GM19099 (cell line): ENCODE data around the gene COMMD4.

Experiments
- POLR2A ChIP-seq: IDR thresholded peaks from 3 replicates; pipeline ENCODE4 v1.6.1; 2011; ENCODE audit warnings: low read depth; ENCODE audit not compliant: insufficient read length; ENCODE audit errors: extremely low read depth

The COMMD4 gene

DNA sequence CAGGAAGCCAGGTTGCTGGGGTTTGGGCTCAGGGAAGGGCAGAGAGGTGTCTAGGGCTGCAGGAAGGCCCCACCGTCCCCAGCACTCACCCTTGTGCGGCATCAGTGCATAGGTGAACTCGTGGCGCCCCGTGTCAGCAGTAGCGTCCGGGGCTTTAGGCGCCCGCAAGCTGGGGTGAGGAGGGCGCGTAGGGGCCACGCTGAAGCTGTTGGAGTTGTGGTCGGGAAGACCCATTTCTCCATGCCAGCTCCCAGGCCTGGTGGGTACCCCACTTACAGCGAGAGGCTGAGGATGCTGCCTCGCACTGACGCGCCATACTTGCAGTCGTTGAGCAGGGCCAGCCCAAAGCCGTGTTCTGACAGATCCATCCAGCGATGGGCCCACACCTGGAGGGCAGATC lies 20.7 kb downstream of the COMMD4 start:
- TF ChIP-seq POLR2A, result no peak

DNA sequence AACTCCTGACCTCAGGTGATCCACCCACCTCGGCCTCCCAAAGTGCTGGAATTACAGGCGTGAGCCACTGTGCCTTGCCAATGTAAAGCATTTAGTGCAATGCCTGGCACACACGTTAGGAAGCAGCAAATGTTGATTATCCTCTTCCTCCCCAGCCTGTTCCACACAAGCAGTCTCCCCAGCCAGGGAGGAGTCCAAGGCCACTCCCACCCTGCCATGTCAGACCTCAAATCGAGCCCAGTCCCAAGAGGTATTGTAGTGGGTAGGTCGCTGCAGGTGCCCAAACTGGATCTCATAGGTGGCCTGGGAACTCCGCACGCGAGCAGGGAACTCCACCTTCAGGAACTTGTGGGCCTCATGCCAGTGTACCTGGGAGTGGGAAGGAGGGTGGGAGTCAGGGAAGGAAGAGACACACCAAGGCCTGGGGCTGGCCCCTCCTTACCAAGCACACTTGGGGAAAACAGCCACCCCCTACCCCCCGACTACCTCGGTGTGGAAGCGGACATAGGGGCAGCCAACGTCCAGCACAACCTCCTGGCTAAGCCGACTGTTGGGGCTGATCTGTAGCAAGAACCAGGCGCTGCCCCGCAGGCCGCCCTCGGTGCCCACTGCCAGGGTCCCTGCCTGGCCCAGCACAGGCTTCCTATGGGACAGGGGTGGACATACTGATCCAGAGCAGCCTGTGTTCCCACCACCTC lies 22.3 kb downstream of the COMMD4 start:
- TF ChIP-seq POLR2A, result no peak

DNA sequence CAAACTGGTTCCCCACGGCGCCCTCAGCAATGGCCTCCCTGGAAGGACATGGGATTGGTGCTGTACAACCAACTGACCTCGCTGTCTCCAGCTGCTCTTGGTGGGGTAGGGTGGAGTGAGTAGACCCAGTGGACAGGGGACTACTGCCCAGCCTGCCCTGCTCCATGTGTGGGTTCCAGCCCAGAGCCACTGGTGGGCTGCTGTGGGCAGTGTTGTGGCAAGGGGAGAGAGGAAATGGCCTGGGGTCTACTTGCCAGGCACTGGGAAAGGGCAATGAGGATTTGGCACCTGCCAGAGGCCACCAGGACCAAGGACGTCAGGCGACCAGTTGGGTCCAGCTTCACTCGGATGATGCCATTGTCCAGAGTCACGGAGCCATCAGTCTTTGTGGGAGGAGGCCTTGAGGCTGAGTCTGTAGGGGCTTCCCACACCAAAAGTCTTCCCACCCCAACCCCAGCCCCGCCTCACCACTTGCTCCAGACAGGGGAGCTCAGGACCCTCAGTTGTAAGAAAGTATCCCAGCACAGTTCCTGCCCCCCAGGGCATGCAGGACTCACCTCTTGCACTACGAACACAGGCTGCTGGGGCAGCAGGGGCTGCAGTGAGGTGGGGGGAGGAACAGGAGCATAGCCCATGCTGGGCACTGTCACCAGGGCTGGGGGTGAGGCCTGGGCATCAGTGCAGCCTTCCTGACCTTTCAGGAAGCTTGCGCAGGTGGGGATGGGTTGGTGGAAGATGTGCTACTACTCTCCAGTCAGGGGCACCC lies 23.1 kb downstream of the COMMD4 start:
- no peak for TF ChIP-seq POLR2A

DNA sequence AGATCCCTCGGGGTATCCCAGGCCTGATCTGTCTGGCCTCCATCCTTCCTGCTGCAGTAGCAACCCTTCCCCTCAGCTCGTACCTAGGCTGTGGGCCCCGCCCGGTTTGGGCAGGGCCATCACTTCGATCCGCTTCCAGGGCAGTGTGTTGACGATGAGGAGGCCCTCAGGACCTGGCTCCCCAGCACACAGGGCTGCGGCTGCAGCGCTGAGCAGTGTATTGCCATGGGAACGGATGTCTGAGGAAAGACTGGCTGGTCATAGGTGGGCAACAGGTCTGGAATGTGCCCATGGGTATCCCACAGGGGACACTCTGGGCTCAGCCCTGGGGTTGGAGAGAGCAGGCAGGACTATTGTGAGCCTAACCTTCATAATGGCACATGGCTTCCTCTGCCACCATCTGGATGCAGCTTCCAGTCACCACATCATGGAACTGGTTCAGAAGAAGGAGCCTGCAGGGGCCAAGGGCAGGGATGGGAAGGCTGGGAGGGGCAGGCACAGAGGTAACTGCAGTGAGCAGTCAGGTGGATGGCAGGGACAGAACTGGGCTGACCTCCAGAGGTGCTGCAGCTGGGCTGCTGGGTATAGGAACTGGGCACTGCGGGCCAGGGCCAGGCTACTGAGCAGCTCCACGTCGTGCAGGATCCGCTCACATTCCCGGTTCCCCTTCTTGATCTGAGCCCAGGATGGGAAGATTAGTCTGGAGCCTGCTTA lies 23.8 kb downstream of the COMMD4 start:
- TF ChIP-seq POLR2A, result no peak

DNA sequence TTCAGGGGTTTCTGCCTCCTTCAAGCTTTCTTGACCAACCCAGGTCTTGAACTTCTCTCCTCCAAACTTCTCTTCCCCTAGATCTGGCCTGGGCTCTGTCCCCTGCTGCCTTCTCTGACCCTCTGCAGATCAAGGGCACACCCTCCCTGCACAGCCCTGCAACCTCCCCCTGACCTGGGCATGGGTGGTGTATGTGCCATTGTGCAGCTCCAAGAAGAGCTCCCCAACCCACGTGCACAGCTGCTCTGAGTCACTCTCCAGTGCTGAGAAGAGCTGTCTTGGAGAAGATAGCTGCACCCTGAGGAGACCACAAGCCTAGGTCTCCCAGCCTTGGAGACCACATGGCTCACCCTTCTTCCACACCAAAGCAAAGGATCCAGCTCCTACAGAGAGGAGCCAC lies 24.5 kb downstream of the COMMD4 start:
- no peak for TF ChIP-seq POLR2A

DNA sequence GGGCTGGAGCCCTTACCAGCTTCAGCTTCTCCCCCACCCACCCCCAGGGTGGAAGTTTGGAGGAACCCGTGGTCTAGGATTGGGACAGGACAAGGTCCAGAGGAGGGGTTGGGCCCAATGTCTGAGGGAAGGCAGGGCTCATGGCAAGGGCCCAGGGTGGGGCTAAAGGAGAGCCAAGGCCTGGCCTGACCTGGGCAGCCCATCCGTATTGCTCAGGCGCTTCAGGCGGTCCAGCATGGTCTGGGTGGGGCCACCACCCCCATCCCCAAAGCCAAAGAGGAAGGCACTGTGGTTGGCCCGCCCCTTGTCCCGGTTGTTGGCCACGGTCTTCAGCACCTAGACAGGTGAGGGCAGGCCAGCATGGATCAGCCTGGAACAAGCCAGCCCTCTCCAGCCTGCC lies 25.0 kb downstream of the COMMD4 start:
- TF ChIP-seq POLR2A, result no peak

DNA sequence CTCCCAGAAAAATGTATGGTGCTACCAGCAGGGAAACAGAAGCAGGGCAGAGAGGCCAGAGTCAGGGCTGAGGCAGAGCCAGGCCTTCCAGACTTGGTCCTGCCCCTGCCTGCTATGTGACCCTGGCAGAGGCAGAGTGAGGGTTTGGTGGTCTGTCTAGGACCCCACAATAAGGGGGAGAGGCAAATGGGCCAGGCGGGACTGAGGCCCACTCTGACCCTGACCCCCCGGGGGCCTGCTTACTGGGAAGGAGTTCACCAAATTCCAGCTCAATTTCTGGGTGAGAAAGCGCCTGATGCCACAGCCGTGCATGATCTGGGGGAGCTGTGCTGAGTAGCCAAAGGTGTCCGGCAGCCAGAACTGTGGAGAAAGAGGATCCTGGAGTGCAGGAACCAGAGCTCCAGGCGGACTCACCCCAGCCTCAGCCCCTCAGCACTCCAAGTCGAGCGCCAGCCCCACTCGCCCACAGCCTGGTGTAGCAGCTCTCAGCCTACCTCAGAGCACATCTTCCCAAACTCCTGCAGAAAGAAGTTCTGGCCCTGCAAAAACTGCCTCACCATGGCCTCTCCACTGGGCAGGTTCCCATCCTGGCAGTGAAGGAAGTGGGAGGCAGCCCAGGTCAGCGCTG lies 25.6 kb downstream of the COMMD4 start:
- no peak for TF ChIP-seq POLR2A

DNA sequence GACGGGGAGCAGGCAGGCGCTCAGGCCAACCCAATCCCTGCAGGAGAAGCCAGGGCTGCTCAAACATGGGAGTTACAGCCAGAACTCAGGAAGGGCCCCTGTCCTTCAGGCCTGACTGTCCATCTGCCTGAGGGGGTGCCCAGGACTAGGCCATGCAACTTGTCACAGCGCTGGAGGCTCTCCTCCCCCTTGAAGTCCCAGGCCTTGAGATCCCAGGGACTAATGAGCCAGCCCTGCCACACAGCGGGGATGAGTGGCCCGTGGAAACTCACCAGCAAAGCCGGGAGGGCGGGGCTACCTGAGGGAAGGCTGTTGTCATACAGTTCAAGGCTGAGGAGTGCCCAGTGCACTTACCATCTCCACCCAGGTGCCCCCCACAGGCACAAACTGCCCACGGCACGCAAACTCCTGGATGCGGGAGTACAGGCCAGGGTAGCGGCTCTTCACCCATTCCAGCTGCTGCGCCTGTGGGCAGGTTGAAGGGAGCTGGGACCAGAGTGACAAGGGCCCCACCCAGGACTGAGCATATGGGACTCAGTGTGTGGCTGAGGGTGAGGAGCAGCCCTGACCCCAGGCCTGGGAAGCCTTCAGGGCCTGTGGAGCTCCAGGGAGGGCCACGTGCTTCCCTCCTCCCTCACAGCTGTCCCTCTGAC lies 26.3 kb downstream of the COMMD4 start:
- no peak for TF ChIP-seq POLR2A

DNA sequence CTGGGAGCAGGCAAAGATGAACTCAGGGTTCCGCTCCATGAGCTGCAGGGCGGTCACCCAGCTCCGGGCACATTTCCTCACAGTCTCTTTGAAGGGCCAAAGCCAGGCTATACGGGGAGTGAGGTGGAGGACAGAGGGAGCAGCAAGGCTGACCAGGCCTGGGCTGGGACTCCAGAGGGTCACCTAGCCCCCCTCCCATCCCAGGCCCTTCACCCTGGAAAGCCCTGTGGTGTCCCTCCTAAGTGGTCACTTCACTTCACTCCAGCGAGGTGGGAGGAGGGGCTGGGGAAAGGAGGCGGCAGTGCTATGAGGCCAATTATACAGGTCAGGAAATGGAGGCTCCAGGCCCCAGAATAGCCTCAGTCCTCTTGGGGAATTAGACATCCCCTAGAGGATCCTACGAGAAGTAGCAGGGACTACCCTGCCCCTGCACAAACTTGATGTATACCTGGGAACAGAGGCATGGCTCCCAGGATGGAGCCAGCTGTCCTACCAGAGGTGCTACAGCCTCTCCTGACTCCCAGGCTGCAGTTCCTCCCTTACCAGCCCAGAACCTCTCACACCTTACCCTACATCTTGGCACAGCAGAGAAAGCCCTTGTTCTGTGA lies 26.9 kb downstream of the COMMD4 start:
- no peak for TF ChIP-seq POLR2A

DNA sequence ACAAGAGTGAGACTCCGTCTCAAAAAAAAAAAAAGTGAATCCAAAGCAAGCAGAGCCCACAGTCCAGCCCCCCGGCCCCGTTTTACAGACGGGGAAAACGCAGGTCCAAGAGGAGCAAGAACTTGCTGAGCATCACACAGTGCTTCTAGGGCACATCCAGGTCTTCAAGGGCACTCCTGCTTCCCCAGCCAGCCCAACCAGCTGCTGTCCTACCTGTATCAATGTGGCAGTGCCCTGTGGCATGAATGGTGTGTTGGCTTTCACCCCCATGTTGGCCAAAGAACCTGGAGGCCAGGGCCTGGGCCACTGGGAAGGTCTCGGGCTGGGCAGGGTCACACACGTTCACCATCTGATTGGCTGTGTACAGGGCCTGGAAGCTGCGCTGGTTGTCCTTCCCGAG lies 27.9 kb downstream of the COMMD4 start:
- no peak for TF ChIP-seq POLR2A

DNA sequence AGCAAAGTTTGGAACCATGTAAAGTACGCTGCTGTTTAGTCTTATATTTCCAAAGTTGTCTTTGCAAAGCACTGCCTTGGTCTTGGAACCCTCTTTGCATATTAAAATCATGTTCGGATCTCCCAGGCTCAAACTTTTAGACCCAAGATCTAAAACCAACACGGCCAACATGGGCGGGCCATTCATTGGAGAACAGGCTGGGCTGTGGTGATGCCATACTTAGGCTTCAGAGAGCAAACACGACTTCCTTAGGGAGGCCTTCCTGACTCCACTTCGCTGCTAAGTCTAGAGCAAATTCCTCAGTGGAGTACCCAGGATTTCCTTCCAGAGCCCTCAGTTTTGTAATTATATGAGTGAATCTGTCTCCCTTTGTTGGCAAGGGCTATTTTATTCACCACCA lies 29.0 kb downstream of the COMMD4 start:
- TF ChIP-seq POLR2A, result no peak

DNA sequence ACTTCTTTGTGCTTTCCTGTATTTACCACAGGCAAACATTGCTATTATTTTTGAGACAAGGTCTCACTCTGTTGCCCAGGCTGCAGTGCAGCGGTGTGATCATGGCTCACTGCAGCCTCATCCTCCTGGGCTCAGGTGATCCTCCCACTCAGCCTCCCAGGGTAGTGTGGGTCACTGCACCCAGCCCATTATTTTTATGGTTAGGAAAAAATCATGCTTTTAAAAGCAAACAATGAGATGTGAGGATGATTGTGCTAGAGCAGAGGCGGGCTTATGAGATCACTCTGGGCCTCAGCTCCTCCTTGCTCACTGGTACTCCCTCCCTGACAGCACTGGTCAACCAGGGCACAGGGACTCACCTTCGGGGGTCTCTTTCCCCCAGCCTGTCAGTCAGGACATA lies 30.3 kb downstream of the COMMD4 start:
- TF ChIP-seq POLR2A, result no peak

DNA sequence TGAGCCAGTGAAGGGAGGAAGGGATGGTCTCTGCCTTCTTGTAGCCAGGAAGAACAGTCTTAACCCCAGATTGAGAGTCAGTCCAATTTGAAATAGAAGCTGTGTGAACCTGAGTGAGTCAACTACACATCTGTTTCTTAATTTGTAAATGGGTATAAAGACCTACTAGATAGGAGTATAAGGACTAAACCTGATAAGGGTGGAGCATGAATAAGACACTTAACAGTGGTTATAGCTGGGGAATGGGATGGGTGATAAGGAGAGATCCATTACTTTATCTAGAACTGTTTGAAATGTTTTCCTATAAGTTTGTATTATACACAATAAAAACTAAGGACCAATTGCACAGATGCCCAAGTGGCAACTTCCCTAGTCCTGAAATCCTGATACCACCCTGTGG lies 31.1 kb downstream of the COMMD4 start:
- TF ChIP-seq POLR2A, result no peak

DNA sequence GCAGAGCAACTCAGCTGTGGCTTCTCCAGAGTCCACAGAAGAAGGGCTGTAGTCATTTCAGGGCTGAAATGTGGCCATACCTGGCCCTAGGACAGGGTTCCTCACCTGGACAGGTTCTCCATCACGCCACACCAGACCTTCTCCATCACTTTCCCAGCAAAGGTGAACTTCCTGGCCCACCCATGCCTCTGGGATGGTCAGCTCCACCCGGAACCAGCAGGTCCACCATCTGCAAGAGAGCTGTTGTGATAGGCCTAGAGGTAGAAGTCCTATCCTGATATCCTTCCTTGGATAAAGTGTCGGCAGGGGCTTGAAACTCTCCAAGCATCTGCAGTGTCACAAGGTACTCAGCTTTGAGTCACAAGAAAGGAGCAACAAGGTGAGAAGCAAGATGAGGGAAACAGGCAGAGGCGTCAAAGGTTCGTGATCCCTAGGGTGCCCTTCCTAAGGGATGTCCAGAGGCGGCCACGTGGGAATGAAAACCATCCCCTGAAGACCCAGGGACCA lies 31.6 kb downstream of the COMMD4 start:
- no peak for TF ChIP-seq POLR2A
